SK-N-MC (cell line): ENCODE data around the gene MGST1.

Source experiments
- EZH2 ChIP-seq: fragments of 200-600 bp; sonication (generic); IDR thresholded peaks from one replicate; pipeline ENCODE4 v1.6.1; 2017; ENCODE audit warnings: antibody characterized with exemption
- FOXP2 ChIP-seq: optimal IDR thresholded peaks from 2 replicates; pipeline ENCODE3; 2011; ENCODE audit warnings: mild to moderate bottlenecking, moderate library complexity; ENCODE audit not compliant: insufficient read depth; ENCODE audit errors: extremely low read length, control extremely low read depth
- POLR2AphosphoS5 ChIP-seq: IDR thresholded peaks from 2 replicates; pipeline ENCODE4 v1.6.1; 2012; ENCODE audit warnings: mild to moderate bottlenecking, low read depth, low read length, borderline replicate concordance

GRCh38 chr12:16359512-16360491 lies 12.4 kb downstream of the MGST1 start:
- TF ChIP-seq FOXP2 (no peak), POLR2AphosphoS5 (no peak), EZH2 (no peak)
